Measurements from ENCODE around the gene CXADR.
"Not testable (repeated sequence)": the region's sequence is repeated elsewhere in the genome, so short reads cannot be mapped to it uniquely, and the experiment has no call there.

Gene CXADR

GRCh38 chr21:17502985-17503384, 9.9 kb upstream of the CXADR start:
- not testable (repeated sequence) for DNase-seq (ENCODE audit: low read depth, low spot score)

- no peak for DNase-seq (ENCODE audit: low read depth, low spot score)
Measured at GRCh38 chr21:17506951-17507350, 5.9 kb upstream of the CXADR start.

- DNase-seq (ENCODE audit: low read depth, low spot score): no peak
Measured at GRCh38 chr21:17507591-17507990, 5.3 kb upstream of the CXADR start.

GRCh38 chr21:17513214-17514123, 626 bp downstream of the CXADR start:
- DNase-seq (ENCODE audit: low read depth, low spot score): no peak

- DNase-seq (ENCODE audit: low read depth, low spot score): no peak
Measured at GRCh38 chr21:17514124-17514845, 1.4 kb downstream of the CXADR start.

- not testable (repeated sequence) for DNase-seq (ENCODE audit: low read depth, low spot score)
Measured at GRCh38 chr21:17517008-17517407, 4.2 kb downstream of the CXADR start.

GRCh38 chr21:17519208-17519738, 6.4 kb downstream of the CXADR start:
- no peak for DNase-seq (ENCODE audit: low read depth, low spot score)

- no peak for DNase-seq (ENCODE audit: low read depth, low spot score)
Measured at GRCh38 chr21:17519965-17520609, 7.2 kb downstream of the CXADR start.

GRCh38 chr21:17523007-17523451, 10.2 kb downstream of the CXADR start:
- no peak for DNase-seq (ENCODE audit: low read depth, low spot score)

GRCh38 chr21:17523979-17524494, 11.2 kb downstream of the CXADR start:
- DNase-seq (ENCODE audit: low read depth, low spot score): not testable (repeated sequence)

GRCh38 chr21:17524635-17525034, 11.8 kb downstream of the CXADR start:
- DNase-seq (ENCODE audit: low read depth, low spot score): no peak

- no peak for DNase-seq (ENCODE audit: low read depth, low spot score)
Measured at GRCh38 chr21:17526776-17527175, 13.9 kb downstream of the CXADR start.

- no peak for DNase-seq (ENCODE audit: low read depth, low spot score)
Measured at GRCh38 chr21:17527240-17527639, 14.4 kb downstream of the CXADR start.

- DNase-seq (ENCODE audit: low read depth, low spot score): no peak
Measured at GRCh38 chr21:17527711-17528110, 14.9 kb downstream of the CXADR start.

GRCh38 chr21:17529648-17530047, 16.8 kb downstream of the CXADR start:
- DNase-seq (ENCODE audit: low read depth, low spot score): no peak

- DNase-seq (ENCODE audit: low read depth, low spot score): no peak
Measured at GRCh38 chr21:17532292-17532691, 19.4 kb downstream of the CXADR start.

- DNase-seq (ENCODE audit: low read depth, low spot score): no peak
Measured at GRCh38 chr21:17536381-17536780, 23.5 kb downstream of the CXADR start.

GRCh38 chr21:17537299-17537698, 24.5 kb downstream of the CXADR start:
- DNase-seq (ENCODE audit: low read depth, low spot score): no peak

GRCh38 chr21:17538576-17538975, 25.7 kb downstream of the CXADR start:
- no peak for DNase-seq (ENCODE audit: low read depth, low spot score)

GRCh38 chr21:17539323-17539722, 26.5 kb downstream of the CXADR start:
- no peak for DNase-seq (ENCODE audit: low read depth, low spot score)

GRCh38 chr21:17539743-17540341, 27.0 kb downstream of the CXADR start:
- no peak for DNase-seq (ENCODE audit: low read depth, low spot score)
